Measurements from ENCODE around the gene C17orf113.

GRCh38 chr17:42027961-42028790, 22.2 kb downstream of the C17orf113 start:
- TF ChIP-seq CTCF (IDR thresholded peaks at IDR 0.05; ENCODE audit: borderline replicate concordance, extremely low read depth, low read length, poor library complexity, severe bottlenecking) (peak; percentile 40), EZH2 (IDR thresholded peaks at IDR 0.05; ENCODE audit: borderline replicate concordance, low read depth, low read length, severe bottlenecking) (no peak)
